Ammon's horn (tissue), 1 donor: Measurements from ENCODE around the gene IL13.
"Not testable (repeated sequence)": the region's sequence is repeated elsewhere in the genome, so short reads cannot be mapped to it uniquely, and the experiment has no call there.

Source experiments
- DNase-seq: peaks from one replicate; pipeline ENCODE4 v3.0.0-alpha.2; 2016; ENCODE audit warnings: low spot score

The IL13 gene

GRCh38 chr5:132688536-132689339 lies 30.8 kb downstream of the IL13 start:
- no peak for DNase-seq

GRCh38 chr5:132689513-132689912 lies 31.5 kb downstream of the IL13 start:
- no peak for DNase-seq

DNA sequence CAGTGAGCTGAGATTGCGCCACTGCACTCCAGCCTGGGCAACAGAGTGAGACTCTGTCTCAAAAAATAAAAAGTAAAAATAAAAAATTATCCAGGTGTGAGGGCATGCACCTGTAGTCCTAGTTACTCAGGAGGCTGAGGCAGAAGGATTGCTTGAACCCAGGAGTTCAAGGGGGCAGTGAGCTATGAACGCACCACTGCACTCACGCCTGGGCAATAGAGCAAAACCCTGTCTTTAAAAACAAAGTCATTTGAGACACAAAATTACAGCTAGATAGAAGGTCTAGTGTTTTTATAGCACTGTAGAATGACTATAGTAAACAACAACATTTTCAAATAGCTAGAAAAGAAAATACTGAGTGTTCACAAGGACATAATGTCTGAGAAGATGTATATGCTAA lies 32.2 kb downstream of the IL13 start:
- no peak for DNase-seq

GRCh38 chr5:132691755-132692631 lies 34.0 kb downstream of the IL13 start:
- not testable (repeated sequence) for DNase-seq

GRCh38 chr5:132692632-132692967 lies 34.6 kb downstream of the IL13 start:
- no peak for DNase-seq

DNA sequence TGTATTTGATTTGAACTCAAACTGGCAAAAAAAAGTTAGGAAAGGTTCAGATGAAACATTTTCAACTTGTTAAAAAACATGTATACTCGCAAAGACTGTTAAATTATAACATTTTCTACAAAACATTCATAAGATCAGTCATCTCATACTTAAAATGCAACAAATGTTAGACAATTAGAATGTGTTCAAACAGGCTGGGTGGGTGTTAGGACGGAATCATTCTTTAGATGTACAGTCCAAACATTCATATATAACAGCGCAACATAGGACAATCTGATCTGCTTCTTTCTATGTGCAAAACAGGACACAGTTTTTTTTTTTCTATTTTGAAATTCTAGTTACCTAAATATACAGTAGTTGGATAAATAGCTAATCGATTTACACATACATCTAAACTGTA lies 38.0 kb downstream of the IL13 start:
- DNase-seq: no peak

- no peak for DNase-seq
Observed at GRCh38 chr5:132704875-132705274, 46.9 kb downstream of the IL13 start.

- no peak for DNase-seq
Observed at GRCh38 chr5:132708645-132709044, 50.7 kb downstream of the IL13 start.
